Activated naive CD4-positive, alpha-beta T cell treated with anti-CD3 and anti-CD28 coated beads, Interleukin-2, amount 50 U/mL, for 16 hours (primary cell): ENCODE data around the gene NR2C1.

Experiments used
- DNase-seq: peaks from one replicate; pipeline ENCODE4 v3.0.0-alpha.2; 2020

Gene NR2C1

GRCh38 chr12:95083938-95084337, 10.5 kb upstream of the NR2C1 start:
- no peak for DNase-seq

- DNase-seq: no peak
Observed at GRCh38 chr12:95083471-95083870, 10.1 kb upstream of the NR2C1 start.

GRCh38 chr12:95077341-95077740, 3.9 kb upstream of the NR2C1 start:
- DNase-seq: no peak

- DNase-seq: no peak
Observed at GRCh38 chr12:95074766-95075165, 1.3 kb upstream of the NR2C1 start.

- DNase-seq: no peak
Observed at GRCh38 chr12:95073698-95074520, 491 bp upstream of the NR2C1 start.

GRCh38 chr12:95070378-95070777, 3.0 kb downstream of the NR2C1 start:
- no peak for DNase-seq

- no peak for DNase-seq
Observed at GRCh38 chr12:95066091-95066855, 7.1 kb downstream of the NR2C1 start.

GRCh38 chr12:95060951-95061350, 12.5 kb downstream of the NR2C1 start:
- no peak for DNase-seq

GRCh38 chr12:95059984-95060383, 13.4 kb downstream of the NR2C1 start:
- no peak for DNase-seq

GRCh38 chr12:95057424-95057823, 16.0 kb downstream of the NR2C1 start:
- no peak for DNase-seq

GRCh38 chr12:95055057-95055456, 18.4 kb downstream of the NR2C1 start:
- no peak for DNase-seq

- DNase-seq: no peak
Observed at GRCh38 chr12:95054206-95054605, 19.2 kb downstream of the NR2C1 start.

- DNase-seq: no peak
Observed at GRCh38 chr12:95051241-95051640, 22.2 kb downstream of the NR2C1 start.

- DNase-seq: no peak
Observed at GRCh38 chr12:95037906-95038305, 35.5 kb downstream of the NR2C1 start.

GRCh38 chr12:95034750-95035149, 38.7 kb downstream of the NR2C1 start:
- DNase-seq: no peak

- no peak for DNase-seq
Observed at GRCh38 chr12:95022477-95022876, 50.9 kb downstream of the NR2C1 start.

- no peak for DNase-seq
Observed at GRCh38 chr12:95017482-95017881, 55.9 kb downstream of the NR2C1 start.

- DNase-seq: no peak
Observed at GRCh38 chr12:95016120-95016519, 57.3 kb downstream of the NR2C1 start.

GRCh38 chr12:95014554-95014953, 58.9 kb downstream of the NR2C1 start:
- DNase-seq: no peak

GRCh38 chr12:95006206-95006605, 67.2 kb downstream of the NR2C1 start:
- no peak for DNase-seq

GRCh38 chr12:95004610-95005009, 68.8 kb downstream of the NR2C1 start:
- DNase-seq: no peak

- no peak for DNase-seq
Observed at GRCh38 chr12:95003921-95004272, 69.5 kb downstream of the NR2C1 start.

- DNase-seq: peak; percentile 96
Observed at GRCh38 chr12:95003213-95003920, 70.1 kb downstream of the NR2C1 start, which contains the start of gene NDUFA12. Gene NDUFA12, minus strand, starts transcription at chr12:95003697. Its CDS starts 17 bp downstream, at chr12:95003680.

- DNase-seq: no peak
Observed at GRCh38 chr12:95002754-95003153, 70.7 kb downstream of the NR2C1 start.
